Measurements from ENCODE around the gene MYO18B.

The MYO18B gene

GRCh38 chr22:25896098-25896497 is 154.1 kb downstream of the MYO18B start:
- Histone ChIP-seq H3K36me3 (replicated peaks; ENCODE audit: insufficient read depth, low read length) (no peaks in the 10 kb centered on the region), H2AFZ (ENCODE audit: low read length) (no peak overlapping the region), H3K27me3 (replicated peaks; ENCODE audit: insufficient read depth, low read length) (peaks cover 57% of the 10 kb centered on the region; the same call in 1 of the 2 replicates), H3K9ac (ENCODE audit: low read length) (no peak overlapping the region), H3K79me2 (ENCODE audit: low read length) (no peaks in the 10 kb centered on the region), H3K4me1 (ENCODE audit: low read length) (no peaks in the 10 kb centered on the region), H3K4me2 (ENCODE audit: low read depth, low read length) (no peak overlapping the region), H3F3A (ENCODE audit: insufficient read depth, low read length) (no peaks in the 10 kb centered on the region), H3K9me3 (replicated peaks; ENCODE audit: insufficient read depth, low read length) (no peaks in the 10 kb centered on the region), H3K27ac (ENCODE audit: low read length) (no peak overlapping the region), H3K4me3 (ENCODE audit: low read length) (no peak overlapping the region), H3K9me2 (replicated peaks; ENCODE audit: insufficient read depth, low read length) (no peaks in the 10 kb centered on the region), H4K20me1 (ENCODE audit: insufficient read depth, low read length) (no peaks in the 10 kb centered on the region)
- TF ChIP-seq EZH2 (optimal IDR thresholded peaks at IDR 0.05; ENCODE audit: low read depth, low read length) (no peak), CTCF (IDR thresholded peaks at IDR 0.05; ENCODE audit: low read length) (peak; percentile 21)
- DNase-seq = no peak

GRCh38 chr22:25896592-25896991 is 154.6 kb downstream of the MYO18B start:
- H3K9me2 ChIP-seq (replicated peaks; ENCODE audit: insufficient read depth, low read length) = no peaks in the 10 kb centered on the region
- no peak overlapping the region for H2AFZ ChIP-seq (ENCODE audit: low read length)
- DNase-seq = no peak
- no peak overlapping the region for H3K4me3 ChIP-seq (ENCODE audit: low read length)
- TF ChIP-seq CTCF (IDR thresholded peaks at IDR 0.05; ENCODE audit: low read length) (no peak), EZH2phosphoT487 (IDR thresholded peaks at IDR 0.05; ENCODE audit: low read length) (no peak), EZH2 (optimal IDR thresholded peaks at IDR 0.05; ENCODE audit: low read depth, low read length) (no peak)
- H3K4me1 ChIP-seq (ENCODE audit: low read length) = no peaks in the 10 kb centered on the region
- peaks cover 52% of the 10 kb centered on the region; the same call in 1 of the 2 replicates for H3K27me3 ChIP-seq (replicated peaks; ENCODE audit: insufficient read depth, low read length)
- no peak overlapping the region for H3K4me2 ChIP-seq (ENCODE audit: low read depth, low read length)
- H4K20me1 ChIP-seq (ENCODE audit: insufficient read depth, low read length) = no peaks in the 10 kb centered on the region
- no peaks in the 10 kb centered on the region for H3K79me2 ChIP-seq (ENCODE audit: low read length)
- H3F3A ChIP-seq (ENCODE audit: insufficient read depth, low read length) = no peaks in the 10 kb centered on the region
- no peak overlapping the region for H3K27ac ChIP-seq (ENCODE audit: low read length)
- no peaks in the 10 kb centered on the region for H3K36me3 ChIP-seq (replicated peaks; ENCODE audit: insufficient read depth, low read length)
- no peak overlapping the region for H3K9ac ChIP-seq (ENCODE audit: low read length)
- no peaks in the 10 kb centered on the region for H3K9me3 ChIP-seq (replicated peaks; ENCODE audit: insufficient read depth, low read length)

- Histone ChIP-seq H3F3A (ENCODE audit: insufficient read depth, low read length) (no peaks in the 10 kb centered on the region), H3K27ac (ENCODE audit: low read length) (no peak overlapping the region), H3K9me2 (replicated peaks; ENCODE audit: insufficient read depth, low read length) (no peaks in the 10 kb centered on the region), H2AFZ (ENCODE audit: low read length) (no peak overlapping the region), H3K9me3 (replicated peaks; ENCODE audit: insufficient read depth, low read length) (no peaks in the 10 kb centered on the region), H3K4me3 (ENCODE audit: low read length) (no peak overlapping the region), H3K36me3 (replicated peaks; ENCODE audit: insufficient read depth, low read length) (no peaks in the 10 kb centered on the region), H3K4me1 (ENCODE audit: low read length) (no peaks in the 10 kb centered on the region), H3K4me2 (ENCODE audit: low read depth, low read length) (no peak overlapping the region), H4K20me1 (ENCODE audit: insufficient read depth, low read length) (no peaks in the 10 kb centered on the region), H3K79me2 (ENCODE audit: low read length) (no peaks in the 10 kb centered on the region), H3K27me3 (replicated peaks; ENCODE audit: insufficient read depth, low read length) (peaks cover 45% of the 10 kb centered on the region; the same call in 1 of the 2 replicates), H3K9ac (ENCODE audit: low read length) (no peak overlapping the region)
- no peak for TF ChIP-seq EZH2 (optimal IDR thresholded peaks at IDR 0.05; ENCODE audit: low read depth, low read length)
- TF ChIP-seq CTCF (IDR thresholded peaks at IDR 0.05; ENCODE audit: low read length) = peak; percentile 32
- TF ChIP-seq EZH2phosphoT487 (IDR thresholded peaks at IDR 0.05; ENCODE audit: low read length) = no peak
- DNase-seq = no peak
Observed at GRCh38 chr22:25898707-25899365, 156.8 kb downstream of the MYO18B start.
